H9 (cell line): ENCODE measurements around the gene TIAM2. TPM values are rescaled to one million over a fixed set of nuclear protein-coding genes. Genes with fewer than 3 reads are reported as not detected.

ENCODE experiments used
- DNase-seq: peaks from one replicate; pipeline ENCODE4 v3.0.0-alpha.2; 2017
- H2AFZ ChIP-seq: one replicate; pipeline ENCODE4 v1.6.1; 2013; ENCODE audit warnings: mild to moderate bottlenecking, low read length, control low read depth, moderate library complexity
- H2AK5ac ChIP-seq: 2 replicates; pipeline ENCODE4 v1.6.1; 2013; ENCODE audit warnings: low read length, control low read depth, mixed read lengths; ENCODE audit not compliant: insufficient read length
- H2BK120ac ChIP-seq: one replicate; pipeline ENCODE4 v1.6.1; 2013; ENCODE audit warnings: low read depth, mild to moderate bottlenecking, low read length, control low read depth, inconsistent platforms; ENCODE audit not compliant: poor library complexity, severe bottlenecking
- H2BK12ac ChIP-seq: 2 replicates; pipeline ENCODE4 v1.6.1; 2013; ENCODE audit warnings: low read length, control low read depth, mixed read lengths, low read depth; ENCODE audit not compliant: insufficient read length
- H2BK15ac ChIP-seq: 2 replicates; pipeline ENCODE4 v1.6.1; 2013; ENCODE audit warnings: low read depth, low read length, control low read depth
- H2BK20ac ChIP-seq: one replicate; pipeline ENCODE4 v1.6.1; 2013; ENCODE audit warnings: low read depth, mild to moderate bottlenecking, low read length, control low read depth, inconsistent platforms; ENCODE audit not compliant: poor library complexity, severe bottlenecking
- H2BK5ac ChIP-seq: 2 replicates; pipeline ENCODE4 v1.6.1; 2013; ENCODE audit warnings: low read length, control low read depth, mixed read lengths; ENCODE audit not compliant: insufficient read length
- H3K14ac ChIP-seq: 2 replicates; pipeline ENCODE4 v1.6.1; 2013; ENCODE audit warnings: low read length, control low read depth; ENCODE audit not compliant: insufficient read depth
- H3K18ac ChIP-seq: 2 replicates; pipeline ENCODE4 v1.6.1; 2013; ENCODE audit warnings: low read depth, mild to moderate bottlenecking, mixed read lengths, low read length, control low read depth; ENCODE audit not compliant: insufficient read length
- H3K23ac ChIP-seq: 2 replicates; pipeline ENCODE4 v1.6.1; 2013; ENCODE audit warnings: low read length, control low read depth, mixed read lengths, low read depth; ENCODE audit not compliant: insufficient read length
- H3K23me2 ChIP-seq: 2 replicates; pipeline ENCODE4 v1.6.1; 2013; ENCODE audit warnings: low read depth, mild to moderate bottlenecking, mixed read lengths, low read length, control low read depth; ENCODE audit not compliant: insufficient read length, poor library complexity, severe bottlenecking
- H3K27ac ChIP-seq: 2 replicates; pipeline ENCODE4 v1.5.1; 2013; ENCODE audit warnings: low read length, control low read depth, mixed read lengths, low read depth; ENCODE audit not compliant: insufficient read length
- H3K27me3 ChIP-seq: 2 replicates; pipeline ENCODE4 v1.6.1; 2013; ENCODE audit warnings: low read length, control low read depth, inconsistent platforms; ENCODE audit not compliant: insufficient read depth
- H3K4ac ChIP-seq: 2 replicates; pipeline ENCODE4 v1.6.1; 2013; ENCODE audit warnings: low read depth, mild to moderate bottlenecking, control low read depth, inconsistent platforms, low read length, moderate library complexity
- H3K4me1 ChIP-seq: 2 replicates; pipeline ENCODE4 v1.6.1; 2013; ENCODE audit warnings: low read length, control low read depth, inconsistent platforms; ENCODE audit not compliant: insufficient read depth
- H3K4me2 ChIP-seq: 2 replicates; pipeline ENCODE4 v1.6.1; 2013; ENCODE audit warnings: low read length, control low read depth, mixed read lengths; ENCODE audit not compliant: insufficient read length, insufficient read depth
- H3K56ac ChIP-seq: 2 replicates; pipeline ENCODE4 v1.6.1; 2013; ENCODE audit warnings: low read depth, mild to moderate bottlenecking, mixed read lengths, low read length, control low read depth; ENCODE audit not compliant: insufficient read length
- H3K79me1 ChIP-seq: 2 replicates; pipeline ENCODE4 v1.6.1; 2013; ENCODE audit warnings: low read depth, mild to moderate bottlenecking, moderate library complexity, low read length, control low read depth, inconsistent platforms; ENCODE audit not compliant: insufficient read depth, poor library complexity, severe bottlenecking
- H3K79me2 ChIP-seq: 2 replicates; pipeline ENCODE4 v1.6.1; 2013; ENCODE audit warnings: low read length, control low read depth, inconsistent platforms; ENCODE audit not compliant: insufficient read depth
- H3K9ac ChIP-seq: 2 replicates; pipeline ENCODE4 v1.6.1; 2013; ENCODE audit warnings: low read length, control low read depth, mixed read lengths; ENCODE audit not compliant: insufficient read length; ENCODE audit errors: extremely low read depth
- H3K9me3 ChIP-seq: one replicate; pipeline ENCODE4 v1.6.1; 2013; ENCODE audit warnings: low read depth, low read length, inconsistent platforms; ENCODE audit not compliant: control insufficient read depth
- H3T11ph ChIP-seq: one replicate; pipeline ENCODE4 v1.6.1; 2013; ENCODE audit warnings: mild to moderate bottlenecking, low read length, control low read depth, inconsistent platforms
- H4K20me1 ChIP-seq: one replicate; pipeline ENCODE4 v1.6.1; 2013; ENCODE audit not compliant: control insufficient read depth, insufficient read length, insufficient read depth
- H4K5ac ChIP-seq: 2 replicates; pipeline ENCODE4 v1.6.1; 2013; ENCODE audit warnings: low read depth, mild to moderate bottlenecking, mixed read lengths, low read length, control low read depth; ENCODE audit not compliant: insufficient read length
- H4K8ac ChIP-seq: replicated peaks from 2 replicates; pipeline ENCODE4 v1.6.1; 2013; ENCODE audit warnings: low read length, control low read depth, mixed read lengths, low read depth; ENCODE audit not compliant: insufficient read length
- H4K91ac ChIP-seq: 2 replicates; pipeline ENCODE4 v1.6.1; 2013; ENCODE audit warnings: low read depth, mild to moderate bottlenecking, moderate library complexity, mixed read lengths, low read length, control low read depth; ENCODE audit not compliant: insufficient read length
- H3K27ac Mint-ChIP-seq, 3 experiments: 2 replicates in 2 of 3; 3 replicates in 1 of 3; pipeline ENCODE4 v1.8.0; 2020 to 2021; ENCODE audit warnings: mixed read lengths in 3 of 3, mild to moderate bottlenecking in 1 of 3, moderate library complexity in 1 of 3
- H3K27me3 Mint-ChIP-seq: 2 replicates; pipeline ENCODE4 v1.8.0; 2021; ENCODE audit warnings: low read depth, mild to moderate bottlenecking, moderate library complexity, mixed read lengths
- H3K36me3 Mint-ChIP-seq, 3 experiments: 2 replicates in 2 of 3; 3 replicates in 1 of 3; pipeline ENCODE4 v1.8.0; 2020 to 2021; ENCODE audit warnings: low read depth in 3 of 3, mixed read lengths in 3 of 3; ENCODE audit not compliant: insufficient read depth in 1 of 3
- H3K4me1 Mint-ChIP-seq, 2 experiments: 2 replicates each; pipeline ENCODE4 v1.8.0; 2020; ENCODE audit warnings: mixed read lengths in 2 of 2
- H3K4me3 Mint-ChIP-seq, 2 experiments: 2 replicates in 1 of 2; 3 replicates in 1 of 2; pipeline ENCODE4 v1.8.0; 2020 to 2021; ENCODE audit warnings: mild to moderate bottlenecking in 2 of 2, mixed read lengths in 2 of 2, moderate library complexity in 1 of 2
- H3K9me3 Mint-ChIP-seq, 2 experiments: 2 replicates in 1 of 2; 3 replicates in 1 of 2; pipeline ENCODE4 v1.8.0; 2020; ENCODE audit warnings: mild to moderate bottlenecking in 2 of 2, mixed read lengths in 2 of 2, moderate library complexity in 1 of 2
- CTCF ChIP-seq: fragments of 200-600 bp; sonication (generic); conservative IDR thresholded peaks from 3 replicates; pipeline ENCODE4 v1.8.0; 2021; ENCODE audit warnings: antibody characterized with exemption, mild to moderate bottlenecking
- WGBS: extraction: QIAGEN DNeasy Blood & Tissue Kit; methylation state at CpG from one replicate; pipeline ENCODE4 v1.1.7; 2013; ENCODE audit warnings: missing lambda C conversion rate, low lambda C conversion rate, mixed read lengths; ENCODE audit not compliant: insufficient read length; ENCODE audit errors: extremely low coverage; 5-methylcytosine and 5-hydroxymethylcytosine counted together
- total RNA-seq: library from RNA; stranded (reverse); gene quantifications from 2 replicates; pipeline ENCODE4 v1.2.1, GENCODE V29; 2021

TIAM2 gene
- total RNA-seq, 1 experiment from 2014 or later: 6.3 TPM

GRCh38 chr6:155272353-155273232 lies 277.5 kb downstream of the TIAM2 start:
- Histone ChIP-seq H4K5ac (no peak overlapping the region), H3T11ph (peak overlapping the region; percentile 86), H3K4me1 (peaks cover 4% of the 10 kb centered on the region; the same call in 1 of the 2 replicates), H3K79me1 (no peaks in the 10 kb centered on the region), H4K20me1 (no peaks in the 10 kb centered on the region), H2BK15ac (no peak overlapping the region), H3K9ac (no peak overlapping the region), H2BK20ac (peak overlapping the region; percentile 61), H3K56ac (no peak overlapping the region), H2AFZ (no peak overlapping the region), H4K91ac (no peak overlapping the region), H3K27ac (peak overlapping the region; percentile 67), H3K4ac (no peak overlapping the region), H2BK5ac (no peak overlapping the region), H3K27me3 (no peaks in the 10 kb centered on the region), H3K79me2 (0 out of 2 replicates have a peak, but pooled peaks cover 1% of the 10 kb centered on the region), H2BK12ac (no peak overlapping the region), H3K14ac (no peak overlapping the region), H3K9me3 (no peaks in the 10 kb centered on the region), H2AK5ac (peak overlapping the region; percentile 37), H3K23me2 (no peaks in the 10 kb centered on the region), H3K18ac (no peak overlapping the region), H3K4me2 (no peak overlapping the region), H3K23ac (no peak overlapping the region), H4K8ac (no peak overlapping the region), H2BK120ac (no peak overlapping the region)
- Mint-ChIP-seq H3K4me3 (no peak overlapping the region), H3K27ac (peak overlapping the region; percentile 49 to 89 (median 67); a peak in 6 of 7 replicates), H3K27me3 (no peaks in the 10 kb centered on the region), H3K36me3 (peaks cover 12 to 20% (median 18%) of the 10 kb centered on the region in 3 experiments), H3K9me3 (peaks cover 0 to 3% of the 10 kb centered on the region in 2 experiments; a peak in 1 of 5 replicates), H3K4me1 (peaks cover 23 to 27% of the 10 kb centered on the region in 2 experiments)
- no peak for TF ChIP-seq CTCF
- no CpG with 5 or more reads among the region's 8 CpGs for WGBS
- no peak for DNase-seq
